HepG2 (cell line): ENCODE results near the gene SMAD3.

Source experiments
- DNMT1 ChIP-seq: sonication (generic); formaldehyde crosslinking; IDR thresholded peaks from 2 replicates; pipeline ENCODE4 v1.5.1; 2020; ENCODE audit warnings: mild to moderate bottlenecking, missing genetic modification reagents
- JUND ChIP-seq: sonication (generic); formaldehyde crosslinking; IDR thresholded peaks from 2 replicates; pipeline ENCODE4 v1.8.0; 2022; ENCODE audit warnings: mild to moderate bottlenecking, missing genetic modification reagents
- KAT2B ChIP-seq: fragments of 150-350 bp; IDR thresholded peaks from 2 replicates; pipeline ENCODE4 v1.6.1; 2014; ENCODE audit warnings: low read depth, low read length, borderline replicate concordance
- POLR2A ChIP-seq, 2 experiments: IDR thresholded peaks; 2 replicates each; pipeline ENCODE4 v1.6.1; 2011; ENCODE audit warnings: low read depth in 2 of 2, low read length in 2 of 2, mild to moderate bottlenecking in 1 of 2, moderate library complexity in 1 of 2; ENCODE audit not compliant: insufficient read depth in 1 of 2
- POLR2AphosphoS5 ChIP-seq: IDR thresholded peaks from 2 replicates; pipeline ENCODE4 v1.6.1; 2012; ENCODE audit warnings: low read depth, low read length
- RAD21 ChIP-seq: fragments of 450-650 bp; formaldehyde crosslinking; IDR thresholded peaks from 2 replicates; pipeline ENCODE4 v1.5.0; 2020; ENCODE audit warnings: mild to moderate bottlenecking
- SMYD3 ChIP-seq: sonication (generic); formaldehyde crosslinking; IDR thresholded peaks from 2 replicates; pipeline ENCODE4 v1.8.1; 2023; ENCODE audit warnings: mild to moderate bottlenecking, missing genetic modification reagents
- ZBTB21 ChIP-seq: sonication (generic); formaldehyde crosslinking; IDR thresholded peaks from 2 replicates; pipeline ENCODE4 v1.4.0; 2020; ENCODE audit warnings: missing genetic modification reagents
- ZNF33A ChIP-seq: sonication (generic); formaldehyde crosslinking; IDR thresholded peaks from 2 replicates; pipeline ENCODE4 v1.5.1; 2020; ENCODE audit warnings: missing genetic modification reagents, mild to moderate bottlenecking, moderate library complexity, borderline replicate concordance
- TF ChIP-seq, protein P1 (sequence below): sonication (generic); formaldehyde crosslinking; IDR thresholded peaks from 2 replicates; pipeline ENCODE4 v1.5.0; 2020; ENCODE audit warnings: mild to moderate bottlenecking, missing genetic modification reagents, moderate library complexity
- TF ChIP-seq, protein P2 (sequence below): sonication (generic); formaldehyde crosslinking; IDR thresholded peaks from 2 replicates; pipeline ENCODE4 v1.5.0; 2020; ENCODE audit warnings: mild to moderate bottlenecking, missing genetic modification reagents, borderline replicate concordance
- TF ChIP-seq, protein P3 (sequence below): sonication (generic); formaldehyde crosslinking; IDR thresholded peaks from 2 replicates; pipeline ENCODE4 v1.4.0; 2020; ENCODE audit warnings: missing genetic modification reagents, borderline replicate concordance

DNA sequence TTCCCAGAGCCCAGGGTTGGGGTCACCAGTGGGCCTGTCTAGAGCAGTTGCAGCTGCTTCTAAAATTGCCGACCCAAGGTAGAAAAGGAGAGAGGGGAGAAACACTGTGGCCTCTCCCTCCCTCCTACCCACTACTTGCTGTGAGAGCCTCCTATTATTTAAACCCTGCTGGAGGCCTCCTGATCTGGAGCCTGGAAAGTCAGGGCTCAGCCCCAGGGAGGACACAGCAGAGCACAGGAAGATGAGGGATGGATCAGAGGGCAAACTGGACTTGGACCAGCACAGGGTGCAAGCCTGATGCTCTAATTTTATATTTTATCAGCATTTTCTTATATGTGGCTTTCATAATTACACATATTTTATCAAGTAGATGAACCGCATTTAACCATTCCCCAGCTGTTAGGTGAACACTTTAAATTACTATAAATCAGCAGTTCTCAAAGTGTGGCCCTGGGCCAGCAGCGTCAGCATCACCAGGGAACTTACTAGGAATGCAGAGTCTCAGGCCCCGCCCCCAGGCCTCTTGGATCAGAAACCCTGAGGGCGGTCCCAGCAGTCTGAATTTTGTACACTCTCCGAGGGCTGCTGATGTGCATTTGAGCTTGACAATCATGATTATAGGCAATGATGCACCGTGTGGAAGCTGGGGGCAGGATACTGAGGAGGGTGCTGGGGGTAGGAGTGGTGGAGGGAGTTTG lies 26.7 kb downstream of the SMAD3 start:
- TF ChIP-seq, protein P1, sequence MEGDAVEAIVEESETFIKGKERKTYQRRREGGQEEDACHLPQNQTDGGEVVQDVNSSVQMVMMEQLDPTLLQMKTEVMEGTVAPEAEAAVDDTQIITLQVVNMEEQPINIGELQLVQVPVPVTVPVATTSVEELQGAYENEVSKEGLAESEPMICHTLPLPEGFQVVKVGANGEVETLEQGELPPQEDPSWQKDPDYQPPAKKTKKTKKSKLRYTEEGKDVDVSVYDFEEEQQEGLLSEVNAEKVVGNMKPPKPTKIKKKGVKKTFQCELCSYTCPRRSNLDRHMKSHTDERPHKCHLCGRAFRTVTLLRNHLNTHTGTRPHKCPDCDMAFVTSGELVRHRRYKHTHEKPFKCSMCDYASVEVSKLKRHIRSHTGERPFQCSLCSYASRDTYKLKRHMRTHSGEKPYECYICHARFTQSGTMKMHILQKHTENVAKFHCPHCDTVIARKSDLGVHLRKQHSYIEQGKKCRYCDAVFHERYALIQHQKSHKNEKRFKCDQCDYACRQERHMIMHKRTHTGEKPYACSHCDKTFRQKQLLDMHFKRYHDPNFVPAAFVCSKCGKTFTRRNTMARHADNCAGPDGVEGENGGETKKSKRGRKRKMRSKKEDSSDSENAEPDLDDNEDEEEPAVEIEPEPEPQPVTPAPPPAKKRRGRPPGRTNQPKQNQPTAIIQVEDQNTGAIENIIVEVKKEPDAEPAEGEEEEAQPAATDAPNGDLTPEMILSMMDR (CRISPR knock-in tag), result no peak
- TF ChIP-seq RAD21 (no peak), ZBTB21 (no peak), JUND (no peak), POLR2AphosphoS5 (no peak), KAT2B (no peak), POLR2A (IDR thresholded peaks at IDR 0.05; ENCODE audit: insufficient read depth in 1 of 2, low read depth in 2 of 2, low read length in 2 of 2) (no peak), SMYD3 (CRISPR knock-in tag) (no peak), ZNF33A (CRISPR knock-in tag) (no peak), DNMT1 (CRISPR knock-in tag) (no peak)
- TF ChIP-seq, protein P2, sequence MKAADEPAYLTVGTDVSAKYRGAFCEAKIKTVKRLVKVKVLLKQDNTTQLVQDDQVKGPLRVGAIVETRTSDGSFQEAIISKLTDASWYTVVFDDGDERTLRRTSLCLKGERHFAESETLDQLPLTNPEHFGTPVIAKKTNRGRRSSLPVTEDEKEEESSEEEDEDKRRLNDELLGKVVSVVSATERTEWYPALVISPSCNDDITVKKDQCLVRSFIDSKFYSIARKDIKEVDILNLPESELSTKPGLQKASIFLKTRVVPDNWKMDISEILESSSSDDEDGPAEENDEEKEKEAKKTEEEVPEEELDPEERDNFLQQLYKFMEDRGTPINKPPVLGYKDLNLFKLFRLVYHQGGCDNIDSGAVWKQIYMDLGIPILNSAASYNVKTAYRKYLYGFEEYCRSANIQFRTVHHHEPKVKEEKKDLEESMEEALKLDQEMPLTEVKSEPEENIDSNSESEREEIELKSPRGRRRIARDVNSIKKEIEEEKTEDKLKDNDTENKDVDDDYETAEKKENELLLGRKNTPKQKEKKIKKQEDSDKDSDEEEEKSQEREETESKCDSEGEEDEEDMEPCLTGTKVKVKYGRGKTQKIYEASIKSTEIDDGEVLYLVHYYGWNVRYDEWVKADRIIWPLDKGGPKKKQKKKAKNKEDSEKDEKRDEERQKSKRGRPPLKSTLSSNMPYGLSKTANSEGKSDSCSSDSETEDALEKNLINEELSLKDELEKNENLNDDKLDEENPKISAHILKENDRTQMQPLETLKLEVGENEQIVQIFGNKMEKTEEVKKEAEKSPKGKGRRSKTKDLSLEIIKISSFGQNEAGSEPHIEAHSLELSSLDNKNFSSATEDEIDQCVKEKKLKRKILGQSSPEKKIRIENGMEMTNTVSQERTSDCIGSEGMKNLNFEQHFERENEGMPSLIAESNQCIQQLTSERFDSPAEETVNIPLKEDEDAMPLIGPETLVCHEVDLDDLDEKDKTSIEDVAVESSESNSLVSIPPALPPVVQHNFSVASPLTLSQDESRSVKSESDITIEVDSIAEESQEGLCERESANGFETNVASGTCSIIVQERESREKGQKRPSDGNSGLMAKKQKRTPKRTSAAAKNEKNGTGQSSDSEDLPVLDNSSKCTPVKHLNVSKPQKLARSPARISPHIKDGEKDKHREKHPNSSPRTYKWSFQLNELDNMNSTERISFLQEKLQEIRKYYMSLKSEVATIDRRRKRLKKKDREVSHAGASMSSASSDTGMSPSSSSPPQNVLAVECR (CRISPR knock-in tag), result no peak
- TF ChIP-seq, protein P3, sequence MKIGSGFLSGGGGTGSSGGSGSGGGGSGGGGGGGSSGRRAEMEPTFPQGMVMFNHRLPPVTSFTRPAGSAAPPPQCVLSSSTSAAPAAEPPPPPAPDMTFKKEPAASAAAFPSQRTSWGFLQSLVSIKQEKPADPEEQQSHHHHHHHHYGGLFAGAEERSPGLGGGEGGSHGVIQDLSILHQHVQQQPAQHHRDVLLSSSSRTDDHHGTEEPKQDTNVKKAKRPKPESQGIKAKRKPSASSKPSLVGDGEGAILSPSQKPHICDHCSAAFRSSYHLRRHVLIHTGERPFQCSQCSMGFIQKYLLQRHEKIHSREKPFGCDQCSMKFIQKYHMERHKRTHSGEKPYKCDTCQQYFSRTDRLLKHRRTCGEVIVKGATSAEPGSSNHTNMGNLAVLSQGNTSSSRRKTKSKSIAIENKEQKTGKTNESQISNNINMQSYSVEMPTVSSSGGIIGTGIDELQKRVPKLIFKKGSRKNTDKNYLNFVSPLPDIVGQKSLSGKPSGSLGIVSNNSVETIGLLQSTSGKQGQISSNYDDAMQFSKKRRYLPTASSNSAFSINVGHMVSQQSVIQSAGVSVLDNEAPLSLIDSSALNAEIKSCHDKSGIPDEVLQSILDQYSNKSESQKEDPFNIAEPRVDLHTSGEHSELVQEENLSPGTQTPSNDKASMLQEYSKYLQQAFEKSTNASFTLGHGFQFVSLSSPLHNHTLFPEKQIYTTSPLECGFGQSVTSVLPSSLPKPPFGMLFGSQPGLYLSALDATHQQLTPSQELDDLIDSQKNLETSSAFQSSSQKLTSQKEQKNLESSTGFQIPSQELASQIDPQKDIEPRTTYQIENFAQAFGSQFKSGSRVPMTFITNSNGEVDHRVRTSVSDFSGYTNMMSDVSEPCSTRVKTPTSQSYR, result no peak
